GM12878 (cell line): Measurements from ENCODE around the gene SGMS1.

ENCODE experiments used
- KDM1A ChIP-seq: fragments of 200-600 bp; sonication (generic); IDR thresholded peaks from 2 replicates; pipeline ENCODE4 v1.6.1; 2016; ENCODE audit warnings: borderline replicate concordance
- POLR2A ChIP-seq: IDR thresholded peaks from 2 replicates; pipeline ENCODE4 v1.6.1; 2011; ENCODE audit warnings: low read depth, mild to moderate bottlenecking, low read length
- SP1 ChIP-seq: IDR thresholded peaks from one replicate; pipeline ENCODE4 v1.6.1; 2011; ENCODE audit warnings: low read depth, low read length
- ZZZ3 ChIP-seq: IDR thresholded peaks from 2 replicates; pipeline ENCODE4 v1.6.1; 2011; ENCODE audit warnings: low read depth; ENCODE audit not compliant: control insufficient read depth, insufficient read length
- TF ChIP-seq, protein P1 (sequence below), 3 experiments: IDR thresholded peaks in 2 of 3; conservative IDR thresholded peaks in 1 of 3; 2 replicates each; pipeline ENCODE4 v1.5.1; 2011; ENCODE audit warnings: low read depth in 3 of 3, low read length in 3 of 3, mild to moderate bottlenecking in 3 of 3, control low read depth in 2 of 3, moderate library complexity in 2 of 3, inconsistent platforms in 1 of 3, mixed read lengths in 1 of 3; ENCODE audit not compliant: control insufficient read depth in 2 of 3, insufficient read depth in 1 of 3; ENCODE audit errors: extremely low read depth in 1 of 3

DNA sequence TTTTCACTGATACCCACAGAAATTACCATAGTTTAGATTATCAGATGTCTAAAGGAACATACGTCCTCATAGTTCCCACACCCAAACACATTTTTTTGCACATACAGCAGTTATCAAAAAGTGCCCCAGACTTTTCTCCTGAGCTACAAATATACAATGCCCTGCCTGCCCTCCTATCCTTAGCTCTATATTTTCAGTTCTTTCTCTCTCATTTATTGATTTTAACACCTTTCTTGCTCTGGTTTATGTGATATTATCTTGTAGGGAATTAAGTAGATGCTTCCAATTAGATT lies 25.1 kb upstream of the SGMS1 start:
- TF ChIP-seq SP1 (no peak), POLR2A (no peak), ZZZ3 (no peak), KDM1A (no peak)
- TF ChIP-seq, protein P1, sequence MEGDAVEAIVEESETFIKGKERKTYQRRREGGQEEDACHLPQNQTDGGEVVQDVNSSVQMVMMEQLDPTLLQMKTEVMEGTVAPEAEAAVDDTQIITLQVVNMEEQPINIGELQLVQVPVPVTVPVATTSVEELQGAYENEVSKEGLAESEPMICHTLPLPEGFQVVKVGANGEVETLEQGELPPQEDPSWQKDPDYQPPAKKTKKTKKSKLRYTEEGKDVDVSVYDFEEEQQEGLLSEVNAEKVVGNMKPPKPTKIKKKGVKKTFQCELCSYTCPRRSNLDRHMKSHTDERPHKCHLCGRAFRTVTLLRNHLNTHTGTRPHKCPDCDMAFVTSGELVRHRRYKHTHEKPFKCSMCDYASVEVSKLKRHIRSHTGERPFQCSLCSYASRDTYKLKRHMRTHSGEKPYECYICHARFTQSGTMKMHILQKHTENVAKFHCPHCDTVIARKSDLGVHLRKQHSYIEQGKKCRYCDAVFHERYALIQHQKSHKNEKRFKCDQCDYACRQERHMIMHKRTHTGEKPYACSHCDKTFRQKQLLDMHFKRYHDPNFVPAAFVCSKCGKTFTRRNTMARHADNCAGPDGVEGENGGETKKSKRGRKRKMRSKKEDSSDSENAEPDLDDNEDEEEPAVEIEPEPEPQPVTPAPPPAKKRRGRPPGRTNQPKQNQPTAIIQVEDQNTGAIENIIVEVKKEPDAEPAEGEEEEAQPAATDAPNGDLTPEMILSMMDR (IDR thresholded peaks at IDR 0.05 in 2 of 3, conservative IDR thresholded peaks at IDR 0.05 in 1 of 3; ENCODE audit: control insufficient read depth in 2 of 3, extremely low read depth in 1 of 3, insufficient read depth in 1 of 3, low read depth in 3 of 3, low read length in 3 of 3), result no peak
